Measurements from ENCODE around the gene RASSF1.

DNA sequence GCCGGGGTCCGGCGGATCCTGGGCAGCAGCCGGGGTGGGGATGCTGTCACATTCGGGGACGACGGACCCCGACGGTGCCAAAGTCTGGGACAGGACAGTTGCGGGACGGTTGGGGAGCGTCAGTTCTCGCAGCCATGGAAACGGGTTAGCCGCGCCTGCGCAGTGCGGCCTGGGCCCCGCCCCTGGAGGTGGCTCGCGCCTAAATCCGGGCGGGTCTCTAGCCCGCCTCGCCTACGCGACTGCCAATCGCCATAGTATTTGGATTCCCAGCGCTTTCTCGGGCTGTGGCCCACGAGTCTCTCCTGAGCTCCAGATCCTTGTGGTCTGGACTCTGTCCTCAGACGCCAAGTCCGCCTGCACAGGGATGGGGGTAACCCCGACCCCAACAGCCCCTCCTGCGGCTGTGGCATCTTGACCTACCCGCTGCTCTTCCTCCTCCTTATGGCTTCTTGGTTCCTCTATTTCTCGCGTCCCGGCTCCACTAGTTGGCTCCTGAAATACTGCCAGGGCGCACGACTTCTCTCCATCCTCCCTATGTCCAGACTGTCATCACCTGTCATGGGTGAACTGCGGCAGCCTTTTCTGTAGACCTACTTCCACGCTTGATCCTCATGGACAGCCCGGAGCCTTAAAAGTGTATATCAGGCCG, 5.1 kb upstream of the RASSF1 start, which contains the start of gene ZMYND10:
- TF ChIP-seq CTCF (conservative IDR thresholded peaks at IDR 0.05; ENCODE audit: low read length) (no peak), EZH2phosphoT487 (IDR thresholded peaks at IDR 0.05; ENCODE audit: borderline replicate concordance, low read depth, low read length) (no peak)
